KG1 (cell line): ENCODE measurements around the gene DENND4A.
"Not testable (repeated sequence)": the region's sequence is repeated elsewhere in the genome, so short reads cannot be mapped to it uniquely, and the experiment has no call there.

Experiments
- DNase-seq: peaks from one replicate; lab custom pipeline; 2025; lab: John Stamatoyannopoulos, UW

DENND4A gene

GRCh38 chr15:65757256-65757655, 34.8 kb downstream of the DENND4A start:
- no peak for DNase-seq

DNA sequence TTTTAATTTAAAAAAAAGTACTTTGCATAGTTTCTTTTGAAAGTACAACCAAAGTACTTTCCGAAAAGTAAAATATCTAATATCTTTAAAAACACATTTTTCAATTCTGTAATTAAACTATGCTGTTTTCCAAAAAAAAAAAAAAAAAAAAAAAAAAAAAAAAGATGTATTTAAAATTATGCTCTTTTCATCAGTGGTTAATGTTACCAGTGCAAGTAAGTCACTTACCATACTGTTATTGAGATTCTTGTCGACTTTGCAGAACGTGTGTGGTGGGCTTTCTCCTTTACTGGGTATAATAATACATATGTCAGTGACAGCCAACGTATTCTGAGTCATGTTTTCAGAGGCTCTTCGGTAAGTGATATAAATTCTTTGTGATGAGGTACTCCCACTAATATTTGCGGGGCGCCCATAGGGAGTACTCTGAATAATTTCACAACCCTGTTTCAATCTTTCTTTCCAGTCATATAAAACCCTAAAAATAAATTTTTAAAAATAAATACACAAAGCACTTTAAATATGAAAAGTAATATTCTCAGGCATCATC, 39.9 kb downstream of the DENND4A start:
- DNase-seq: no peak

- DNase-seq: no peak
Measured at GRCh38 chr15:65751431-65751830, 40.7 kb downstream of the DENND4A start.

DNA sequence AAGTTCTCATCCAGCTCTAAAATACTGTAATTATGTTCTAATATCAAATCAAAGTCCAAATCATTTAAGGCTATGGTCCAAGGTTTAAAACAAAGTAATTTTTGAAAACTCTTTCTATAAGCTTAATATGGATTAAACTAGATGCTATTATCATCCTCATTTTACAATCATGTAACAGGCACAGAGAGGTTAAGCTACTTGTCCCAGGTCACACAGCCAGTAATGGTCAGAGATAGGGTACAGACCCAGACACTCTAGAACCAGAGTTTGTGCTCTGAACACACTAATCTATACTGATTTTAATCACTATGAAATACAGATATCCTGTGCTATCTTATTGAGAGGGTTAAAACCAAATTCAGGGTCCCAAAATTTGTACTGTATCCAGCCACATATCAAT, 44.8 kb downstream of the DENND4A start:
- no peak for DNase-seq

GRCh38 chr15:65743637-65744252, 48.3 kb downstream of the DENND4A start:
- DNase-seq: no peak

DNA sequence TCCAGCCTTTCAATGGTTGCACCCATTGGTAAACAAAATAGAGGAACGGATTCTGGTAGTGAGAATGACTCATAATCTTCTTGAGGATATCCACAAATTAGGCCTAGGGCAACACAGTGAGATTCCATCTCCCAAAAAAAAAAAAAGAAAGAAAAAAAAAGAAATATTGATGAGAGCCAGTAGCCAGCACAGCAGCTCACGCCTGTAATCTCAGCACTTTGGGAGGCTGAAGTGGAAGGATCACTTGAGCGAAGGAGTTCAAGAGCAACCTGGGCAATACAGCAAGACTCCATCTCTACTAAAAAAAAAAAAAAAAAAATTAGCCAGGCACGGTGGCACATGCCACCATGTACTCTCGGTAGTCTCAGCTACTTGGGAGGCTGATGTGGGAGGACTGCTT, 51.9 kb downstream of the DENND4A start:
- DNase-seq: no peak

- DNase-seq: no peak
Measured at GRCh38 chr15:65738649-65739048, 53.4 kb downstream of the DENND4A start.

- not testable (repeated sequence) for DNase-seq
Measured at GRCh38 chr15:65733599-65733998, 58.5 kb downstream of the DENND4A start.

DNA sequence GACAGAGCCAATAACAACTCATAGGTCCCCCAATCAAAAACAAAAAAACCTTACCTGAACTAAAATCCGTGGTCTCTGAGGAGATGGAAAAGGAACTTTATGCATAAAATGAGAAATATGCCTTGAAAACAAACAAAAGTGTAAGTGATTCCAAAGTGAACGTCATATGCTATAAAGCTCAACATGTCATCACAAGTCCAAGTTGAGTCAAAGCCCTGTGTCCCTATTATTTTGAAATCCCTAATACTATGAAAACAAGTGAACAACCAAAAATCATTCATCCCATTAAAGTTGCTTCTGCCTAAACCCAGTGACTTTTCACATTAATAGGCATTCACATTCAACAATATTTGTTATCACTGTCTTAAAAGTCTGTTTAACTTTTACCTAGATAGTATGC, 59.4 kb downstream of the DENND4A start:
- DNase-seq: no peak

DNA sequence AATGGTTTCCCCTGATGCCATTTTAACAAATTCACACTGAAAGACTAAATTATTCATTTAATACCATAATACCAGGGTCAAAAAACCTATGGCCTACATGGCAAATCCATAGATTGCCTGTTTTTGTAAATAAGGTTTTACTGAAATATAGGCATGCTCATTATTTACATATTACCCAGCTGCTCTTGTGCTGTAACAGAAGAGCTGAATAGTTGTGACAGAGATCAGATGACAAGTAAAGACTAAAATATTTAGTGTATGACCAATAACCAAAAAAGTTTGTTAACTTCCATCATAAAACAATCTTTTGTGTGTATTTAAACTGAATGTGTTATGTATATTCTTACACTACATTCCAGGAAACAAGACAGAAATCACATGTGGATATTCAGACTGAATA, 60.2 kb downstream of the DENND4A start:
- DNase-seq: no peak

DNA sequence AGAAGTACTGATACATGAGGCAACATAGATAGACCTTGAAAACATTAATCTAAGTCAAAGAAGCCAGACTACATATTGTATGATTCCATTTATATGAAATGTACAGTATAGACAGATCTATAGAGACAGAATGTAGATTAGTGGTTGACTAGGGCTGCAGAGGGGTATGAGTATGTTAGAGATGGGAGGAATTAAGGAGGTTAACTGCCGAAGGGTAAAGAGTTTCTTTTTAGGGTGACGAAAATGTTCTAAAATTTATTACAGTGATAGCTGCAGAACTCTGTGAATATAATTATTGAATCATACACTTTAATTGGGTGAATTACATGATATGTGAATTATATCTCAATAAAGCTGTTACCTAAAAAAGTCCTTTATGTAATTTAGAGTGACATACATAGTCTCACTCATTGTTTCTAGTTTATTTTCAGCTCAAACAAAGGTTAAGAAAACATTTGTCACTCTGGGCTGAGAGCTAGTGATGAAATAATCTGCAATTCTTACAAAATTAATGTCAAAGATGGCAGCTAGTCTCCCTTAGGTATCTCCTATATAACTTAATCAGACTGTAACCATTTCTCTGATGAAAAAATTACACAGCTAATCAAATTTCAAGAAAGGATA, 61.4 kb downstream of the DENND4A start:
- DNase-seq: no peak

DNA sequence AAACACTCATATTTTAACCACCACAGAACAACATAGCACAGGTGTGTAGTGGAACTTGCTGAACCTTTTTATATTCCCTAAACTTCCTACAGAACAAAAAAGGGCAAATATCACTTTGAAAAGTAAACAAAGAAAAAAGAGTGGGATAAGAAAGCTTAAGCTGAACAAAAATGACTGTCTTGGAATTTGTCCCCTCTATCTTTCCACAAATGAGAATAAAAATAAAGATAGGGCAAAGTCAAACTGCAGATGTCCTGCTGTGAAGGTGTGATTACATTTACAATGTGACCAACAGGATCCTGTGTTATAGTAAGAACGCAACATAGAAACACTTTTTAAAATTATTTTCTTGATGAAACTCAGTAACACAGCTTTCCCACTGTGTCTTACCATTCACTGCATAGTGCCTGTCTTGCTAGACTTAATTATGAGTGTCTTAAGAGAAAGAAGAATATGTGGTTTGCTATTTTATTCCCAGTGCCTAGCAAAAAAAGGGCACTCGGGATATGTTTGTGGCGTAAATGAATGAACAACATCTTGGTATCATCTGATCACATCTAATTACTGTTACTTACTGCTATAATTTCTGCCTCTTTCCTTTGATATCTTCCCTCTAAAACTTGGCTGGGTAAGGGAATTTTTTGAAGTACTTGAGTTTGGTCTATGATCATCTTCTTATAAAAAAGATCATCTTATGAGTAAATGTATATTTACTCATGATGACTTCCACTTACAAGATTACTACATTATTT, 67.5 kb downstream of the DENND4A start:
- no peak for DNase-seq

DNA sequence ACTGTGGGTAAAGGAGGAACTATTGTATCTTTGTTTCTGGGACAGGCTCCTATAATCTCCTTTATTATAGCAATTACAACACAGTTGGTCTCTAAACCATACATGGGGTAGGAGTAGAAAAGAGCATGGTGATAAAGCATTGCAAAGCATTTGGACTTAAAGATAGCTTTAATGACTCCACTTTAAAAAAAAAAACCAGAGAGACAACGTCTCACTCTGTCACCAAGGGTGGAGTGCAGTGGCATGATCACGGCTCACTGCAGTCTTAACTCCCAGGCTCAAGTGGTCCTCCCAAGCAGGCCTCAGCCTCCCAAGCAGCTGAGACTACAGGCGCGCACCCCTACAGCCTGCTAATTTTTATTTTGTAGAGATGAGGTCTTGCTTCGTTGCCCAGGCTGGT, 68.2 kb downstream of the DENND4A start:
- DNase-seq: no peak

GRCh38 chr15:65722191-65722590, 69.9 kb downstream of the DENND4A start:
- DNase-seq: no peak

GRCh38 chr15:65712415-65712814, 79.7 kb downstream of the DENND4A start:
- DNase-seq: no peak

DNA sequence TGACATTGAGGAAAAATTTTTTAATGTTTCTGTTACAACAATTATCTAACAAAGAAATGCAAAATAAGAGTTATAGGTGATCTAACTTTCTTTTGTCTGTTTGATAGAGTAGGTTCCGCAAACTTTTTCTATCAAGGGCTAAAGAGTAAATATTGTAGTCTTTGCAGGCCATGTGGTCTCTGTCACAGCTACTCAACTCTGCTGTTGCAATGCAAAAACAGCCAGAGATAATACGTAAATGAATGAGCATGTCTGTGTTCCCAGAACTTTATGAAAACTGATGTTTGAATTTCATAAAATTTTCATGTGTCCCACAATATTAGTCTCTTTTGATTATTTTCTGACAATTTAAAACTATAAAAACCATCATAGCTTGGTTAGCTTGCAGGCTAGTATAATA, 97.0 kb downstream of the DENND4A start:
- no peak for DNase-seq

DNA sequence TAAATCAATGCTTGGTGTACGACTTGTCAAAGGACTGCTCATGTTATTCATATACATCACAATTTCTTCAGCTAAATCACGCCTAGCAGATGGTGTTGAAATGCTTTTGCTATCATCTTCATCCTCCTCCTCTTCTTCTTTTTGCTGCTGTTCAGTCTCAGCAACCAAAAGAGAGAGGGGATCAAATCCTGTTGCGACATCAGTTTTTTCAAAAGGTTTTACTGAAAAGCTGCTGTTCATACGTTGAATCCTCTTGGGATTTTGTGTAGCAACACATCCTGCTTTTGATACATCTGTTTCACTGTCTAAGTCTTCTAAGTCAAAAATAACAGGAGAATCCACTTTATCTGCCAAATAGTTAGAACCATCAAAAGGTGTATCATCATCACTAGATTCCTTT, 101.3 kb downstream of the DENND4A start:
- DNase-seq: no peak

- no peak for DNase-seq
Measured at GRCh38 chr15:65690173-65690572, 101.9 kb downstream of the DENND4A start.

DNA sequence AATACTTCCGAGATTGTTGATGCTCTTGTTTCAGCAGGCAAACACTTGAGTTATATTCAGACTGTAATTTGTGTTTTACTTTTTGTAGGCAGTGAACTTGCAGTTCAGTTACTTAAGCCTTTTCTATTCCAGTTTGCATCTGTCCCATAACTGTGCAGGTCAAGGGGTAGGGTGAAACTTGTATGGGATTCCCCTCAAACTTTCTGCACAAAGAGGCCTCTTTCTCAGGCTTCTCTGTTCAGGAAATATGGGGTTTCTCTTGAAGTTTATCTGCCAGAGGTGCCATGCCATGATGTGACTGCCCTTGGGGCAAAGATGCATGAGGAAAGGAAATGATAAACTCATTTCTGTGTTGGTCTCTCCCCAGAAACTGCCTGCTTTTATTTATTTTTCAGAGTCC, 103.6 kb downstream of the DENND4A start:
- DNase-seq: no peak

DNA sequence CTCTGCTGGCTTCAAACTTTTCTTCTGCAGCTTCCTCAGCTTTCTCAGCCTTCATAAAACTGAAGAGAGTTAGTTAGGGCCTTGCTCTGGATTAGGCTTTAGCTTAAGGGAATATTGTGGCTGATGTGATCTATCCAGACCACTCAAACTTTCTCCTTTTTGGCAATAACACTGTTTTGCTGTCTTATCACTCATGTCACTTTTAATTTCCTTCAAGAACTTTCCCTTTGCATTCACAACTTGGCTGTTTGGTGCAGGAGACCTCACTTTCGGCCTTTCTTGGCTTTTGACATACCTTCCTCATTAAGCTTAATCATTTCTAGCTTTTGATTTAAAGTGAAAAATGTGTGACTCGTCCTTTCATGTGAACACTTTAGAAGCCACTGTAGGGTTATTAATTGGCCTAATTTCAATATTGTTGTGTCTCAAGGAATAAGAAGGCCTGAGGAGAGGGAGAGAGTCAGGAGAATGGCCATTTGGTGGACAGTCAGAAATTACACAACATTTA, 109.6 kb downstream of the DENND4A start:
- no peak for DNase-seq

DNA sequence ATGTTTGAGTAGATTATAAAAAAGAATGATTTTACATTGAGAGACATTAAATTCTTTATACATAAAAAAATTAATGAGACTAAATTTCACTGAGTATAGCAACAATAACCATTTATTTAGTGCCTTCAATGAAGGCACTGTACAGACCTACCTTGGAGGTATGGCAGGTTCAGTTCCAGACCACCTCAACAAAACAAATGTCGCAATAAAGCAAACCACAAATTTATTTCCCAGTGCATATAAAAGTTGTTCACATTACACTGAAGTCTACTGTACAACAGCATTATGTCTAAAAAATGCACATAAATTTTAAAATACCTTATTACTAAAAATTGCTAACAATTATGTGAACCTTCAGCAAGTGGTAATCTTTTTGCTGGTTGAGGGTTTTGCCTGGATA, 111.5 kb downstream of the DENND4A start:
- no peak for DNase-seq

DNA sequence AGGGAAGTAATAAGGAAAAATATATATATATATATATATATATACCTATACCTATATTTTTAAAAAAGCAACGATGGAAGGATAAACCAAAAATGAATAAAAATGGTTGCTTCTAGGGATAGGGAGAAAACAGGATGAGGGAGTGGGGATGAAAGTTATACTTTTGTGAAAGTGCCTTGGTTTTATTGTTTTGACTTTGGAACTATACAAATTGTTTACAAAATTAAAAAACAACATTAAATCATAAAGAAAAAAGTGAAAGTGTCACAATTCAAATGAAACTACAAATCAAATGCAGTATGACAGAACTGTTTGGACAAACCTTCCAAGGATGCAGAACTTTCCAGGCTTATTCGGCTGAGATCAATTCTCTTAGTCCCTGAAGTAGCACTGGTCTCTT, 116.0 kb downstream of the DENND4A start:
- DNase-seq: no peak

DNA sequence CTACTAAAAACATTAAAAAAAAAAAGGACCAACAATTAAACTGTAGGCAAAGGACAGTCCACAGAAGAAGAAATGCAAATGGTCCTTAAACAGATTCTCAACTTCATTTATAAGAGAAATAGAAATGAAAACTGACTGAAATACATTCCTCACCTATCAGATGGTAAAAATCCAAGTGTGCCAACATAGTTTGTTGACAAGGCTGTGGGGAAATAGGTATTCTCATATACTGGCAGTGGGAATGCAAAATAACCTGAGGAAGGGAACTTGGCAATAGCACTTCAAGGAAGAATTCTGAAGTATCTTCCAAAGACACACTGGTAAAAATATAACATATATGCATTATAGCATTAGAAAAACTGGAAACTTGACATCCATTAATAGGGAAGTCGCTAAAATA, 116.5 kb downstream of the DENND4A start:
- no peak for DNase-seq
